GM12865 (cell line): ENCODE measurements around the gene LHFPL3.

Experiments
- DNase-seq: peaks from one replicate; pipeline ENCODE4 v3.0.0; 2010; ENCODE audit warnings: low read depth
- H3K4me3 ChIP-seq: 2 replicates; pipeline ENCODE4 v1.5.1; 2011; ENCODE audit warnings: mild to moderate bottlenecking, low read depth, low read length, control low read depth
- CTCF ChIP-seq: IDR thresholded peaks from 2 replicates; pipeline ENCODE4 v1.5.1; 2011; ENCODE audit warnings: low read length, control low read depth, low read depth, inconsistent platforms; ENCODE audit not compliant: insufficient read depth; ENCODE audit errors: missing control alignments

Gene LHFPL3

GRCh38 chr7:104758504-104758903 lies 430.1 kb downstream of the LHFPL3 start:
- DNase-seq = no peak
- TF ChIP-seq CTCF = no peak
- H3K4me3 ChIP-seq = no peak overlapping the region

GRCh38 chr7:104761892-104762291 lies 433.5 kb downstream of the LHFPL3 start:
- no peak for DNase-seq
- no peak for TF ChIP-seq CTCF
- no peak overlapping the region for H3K4me3 ChIP-seq

- no peak for DNase-seq
- no peak for TF ChIP-seq CTCF
- H3K4me3 ChIP-seq = no peak overlapping the region
Measured at GRCh38 chr7:104767113-104767512, 438.7 kb downstream of the LHFPL3 start.

GRCh38 chr7:104767826-104768536 lies 439.6 kb downstream of the LHFPL3 start:
- no peak overlapping the region for H3K4me3 ChIP-seq
- DNase-seq = no peak
- TF ChIP-seq CTCF = no peak

- no peak for TF ChIP-seq CTCF
- H3K4me3 ChIP-seq = no peak overlapping the region
- no peak for DNase-seq
Measured at GRCh38 chr7:104772405-104773345, 444.3 kb downstream of the LHFPL3 start.

GRCh38 chr7:104773796-104774195 lies 445.4 kb downstream of the LHFPL3 start:
- no peak for TF ChIP-seq CTCF
- H3K4me3 ChIP-seq = no peak overlapping the region
- no peak for DNase-seq

- TF ChIP-seq CTCF = no peak
- no peak for DNase-seq
- no peak overlapping the region for H3K4me3 ChIP-seq
Measured at GRCh38 chr7:104775531-104775930, 447.1 kb downstream of the LHFPL3 start.
